H1 (cell line): ENCODE measurements around the gene PDE6D. TPM values are rescaled to one million over a fixed set of nuclear protein-coding genes. Genes with fewer than 3 reads are reported as not detected.

Experiments used
- ATF3 ChIP-seq: IDR thresholded peaks from 2 replicates; pipeline ENCODE4 v1.6.1; 2011; ENCODE audit warnings: low read depth, mild to moderate bottlenecking, low read length; ENCODE audit not compliant: insufficient read depth
- BCL11A ChIP-seq, 2 experiments: IDR thresholded peaks; one replicate each; pipeline ENCODE4 v1.6.1; 2011; ENCODE audit warnings: low read depth in 2 of 2, low read length in 2 of 2, mild to moderate bottlenecking in 2 of 2
- BRCA1 ChIP-seq: IDR thresholded peaks from 2 replicates; pipeline ENCODE4 v1.6.1; 2012; ENCODE audit warnings: low read depth, low read length, improper control_type of control experiment
- E2F6 ChIP-seq: IDR thresholded peaks from 2 replicates; pipeline ENCODE4 v1.6.1; 2012; ENCODE audit warnings: inconsistent platforms
- KDM1A ChIP-seq: fragments of 200-600, 300-600 bp; sonication (generic); IDR thresholded peaks from 2 replicates; pipeline ENCODE4 v1.7.1; 2016; ENCODE audit warnings: mild to moderate bottlenecking, low read length, borderline replicate concordance
- MAX ChIP-seq: IDR thresholded peaks from 2 replicates; pipeline ENCODE4 v1.6.1; 2012; ENCODE audit warnings: inconsistent platforms
- NANOG ChIP-seq: IDR thresholded peaks from 2 replicates; pipeline ENCODE4 v1.6.1; 2011; ENCODE audit warnings: low read length, low read depth, mild to moderate bottlenecking, inconsistent platforms; ENCODE audit not compliant: insufficient read depth, poor library complexity, severe bottlenecking
- RAD21 ChIP-seq, 2 experiments: IDR thresholded peaks in 1 of 2; conservative IDR thresholded peaks in 1 of 2; 2 replicates each; pipeline ENCODE4 v1.6.1; 2011; ENCODE audit warnings: low read depth in 2 of 2, low read length in 2 of 2, improper control_type of control experiment in 1 of 2, inconsistent platforms in 1 of 2, mild to moderate bottlenecking in 1 of 2, moderate library complexity in 1 of 2
- RNF2 ChIP-seq: fragments of 200-900, 300-1000 bp; sonication (generic); IDR thresholded peaks from 2 replicates; pipeline ENCODE4 v1.7.1; 2016; ENCODE audit warnings: borderline replicate concordance, low read depth, mild to moderate bottlenecking, antibody characterized with exemption, low read length; ENCODE audit not compliant: poor library complexity, severe bottlenecking; ENCODE audit errors: missing control alignments
- SIN3A ChIP-seq, 2 experiments: IDR thresholded peaks in 1 of 2; conservative IDR thresholded peaks in 1 of 2; 2 replicates each; pipeline ENCODE4 v1.6.1; 2011 to 2012; ENCODE audit warnings: low read length in 2 of 2, improper control_type of control experiment in 1 of 2, low read depth in 1 of 2, mild to moderate bottlenecking in 1 of 2
- SP1 ChIP-seq: IDR thresholded peaks from 2 replicates; pipeline ENCODE4 v1.6.1; 2011; ENCODE audit warnings: low read depth, low read length
- SUZ12 ChIP-seq: fragments of 200-600 bp; sonication (generic); IDR thresholded peaks from 2 replicates; pipeline ENCODE4 v1.6.1; 2012; ENCODE audit warnings: mild to moderate bottlenecking, inconsistent platforms, low read length, moderate library complexity, mixed read lengths
- TBP ChIP-seq: IDR thresholded peaks from 2 replicates; pipeline ENCODE4 v1.6.1; 2011; ENCODE audit warnings: low read depth, low read length, improper control_type of control experiment
- USF2 ChIP-seq: IDR thresholded peaks from 2 replicates; pipeline ENCODE4 v1.6.1; 2011; ENCODE audit warnings: low read length, improper control_type of control experiment
- polyA plus RNA-seq, 7 experiments: library from polyadenylated mRNA; depleted of rRNA in 3 of 7; stranded (reverse) in 5 of 7; unstranded in 2 of 7; fragments of >200 nt in 5 of 7; fragments of 200-250 nt in 2 of 7; gene quantifications; 1 replicate in 5 of 7; 2 replicates in 1 of 7; 4 replicates in 1 of 7; pipeline versions ENCODE4 v1.2.1 to v1.2.3, GENCODE V29; 2011 to 2013; ENCODE audit warnings: missing spikeins in 2 of 7, mixed read lengths in 2 of 7
- total RNA-seq: library from RNA; stranded (reverse); fragmentation: NEBNext Ultra II Directional; extraction: Animal tissue kit (Norgen Biotek cat#: 25700); gene quantifications from 2 replicates; pipeline ENCODE4 v1.2.1, GENCODE V29; 2021

PDE6D gene
- total and polyA plus RNA-seq, 2 of the 8 experiments (the other 6 are each of a cell fraction or from before 2014, with no cell fraction given) = 33.7 to 63.9 TPM

- TF ChIP-seq RNF2 (no peak), NANOG (no peak), BCL11A (IDR thresholded peaks at IDR 0.05; ENCODE audit: low read depth in 2 of 2, low read length in 2 of 2) (no peak), SP1 (no peak), RAD21 (IDR thresholded peaks at IDR 0.05 in 1 of 2, conservative IDR thresholded peaks at IDR 0.05 in 1 of 2; ENCODE audit: low read depth in 2 of 2, low read length in 2 of 2) (peak; percentile 46 to 61), SUZ12 (no peak), USF2 (no peak), KDM1A (no peak), SIN3A (conservative IDR thresholded peaks at IDR 0.05 in 1 of 2, IDR thresholded peaks at IDR 0.05 in 1 of 2; ENCODE audit: low read depth in 1 of 2, low read length in 2 of 2) (0 out of 4 replicates have a peak, but pooled peaks of 1 of the 2 experiments have one; percentile 30), ATF3 (no peak), TBP (peak; percentile 53; the same call in 1 of the 2 replicates), MAX (peak; percentile 24), E2F6 (no peak), BRCA1 (no peak)
Measured at GRCh38 chr2:231685349-231686191, 95.5 kb downstream of the PDE6D start (continued).
